Naive thymus-derived CD4-positive, alpha-beta T cell (primary cell): ENCODE measurements around the gene UGT1A5. TPM values are rescaled to one million over a fixed set of nuclear protein-coding genes. Genes with fewer than 3 reads are reported as not detected.

Experiments
- ATAC-seq: fragments of 150-1000 bp; cut with Tn5 transposase; 2 replicates; pipeline ENCODE4 v1.10.0; 2021; ENCODE audit warnings: mild to moderate bottlenecking, moderate library complexity
- CTCF ChIA-PET: fragments of 350-600 bp; sonication (Branson Sonifier 250); formaldehyde crosslinking; loops from one replicate; lab custom pipeline; 2021; ENCODE audit warnings: antibody characterized with exemption; lab: Charles Lee
- POLR2A ChIA-PET: fragments of 350-600 bp; sonication (Branson Sonifier 250); formaldehyde crosslinking; loops from one replicate; lab custom pipeline; 2021; ENCODE audit warnings: antibody characterized with exemption, inconsistent platforms; lab: Charles Lee
- DNase-seq, 9 donors: peaks; one replicate each; pipeline versions ENCODE4 v3.0.0 to v3.0.0-alpha.2; 2020 to 2022; ENCODE audit warnings: mixed read lengths in 1 of 9
- H3K27ac ChIP-seq: one replicate; pipeline ENCODE4 v1.7.0; 2013; ENCODE audit warnings: mild to moderate bottlenecking, low read depth, low read length, moderate library complexity
- H3K27me3 ChIP-seq, 2 donors: one replicate each; pipeline ENCODE4 v1.7.0; 2013; ENCODE audit warnings: low read length in 2 of 2, mild to moderate bottlenecking in 2 of 2, moderate library complexity in 2 of 2; ENCODE audit not compliant: control insufficient read depth in 2 of 2, insufficient read depth in 2 of 2
- H3K36me3 ChIP-seq, 3 experiments: 1 replicate in 2 of 3; 2 replicates in 1 of 3; pipeline ENCODE4 v1.7.0; 2013; ENCODE audit warnings: low read length in 3 of 3, mild to moderate bottlenecking in 3 of 3, moderate library complexity in 1 of 3; ENCODE audit not compliant: insufficient read depth in 3 of 3, control insufficient read depth in 2 of 3
- H3K4me1 ChIP-seq, 2 donors: one replicate each; pipeline ENCODE4 v1.7.0; 2013; ENCODE audit warnings: low read length in 2 of 2, mild to moderate bottlenecking in 2 of 2, moderate library complexity in 1 of 2; ENCODE audit not compliant: control insufficient read depth in 2 of 2, insufficient read depth in 2 of 2
- H3K4me3 ChIP-seq: 2 replicates; pipeline ENCODE4 v1.7.0; 2013; ENCODE audit warnings: mild to moderate bottlenecking, low read length
- H3K9me3 ChIP-seq, 3 experiments: 1 replicate in 2 of 3; 2 replicates in 1 of 3; pipeline ENCODE4 v1.7.0; 2013; ENCODE audit warnings: low read length in 3 of 3; ENCODE audit not compliant: control insufficient read depth in 2 of 3
- H3K27ac Mint-ChIP-seq, 9 donors: one replicate each; pipeline ENCODE4 v1.8.0; 2020 to 2022; ENCODE audit warnings: mixed read lengths in 9 of 9, mild to moderate bottlenecking in 8 of 9, moderate library complexity in 5 of 9, inconsistent platforms in 2 of 9
- H3K27me3 Mint-ChIP-seq, 5 donors: one replicate each; pipeline ENCODE4 v1.8.0; 2021 to 2022; ENCODE audit warnings: mixed read lengths in 5 of 5, mild to moderate bottlenecking in 1 of 5
- H3K36me3 Mint-ChIP-seq, 5 donors: one replicate each; pipeline ENCODE4 v1.8.0; 2020 to 2022; ENCODE audit warnings: mixed read lengths in 5 of 5, mild to moderate bottlenecking in 3 of 5, inconsistent platforms in 1 of 5
- H3K4me1 Mint-ChIP-seq, 7 donors: one replicate each; pipeline ENCODE4 v1.8.0; 2020 to 2022; ENCODE audit warnings: mixed read lengths in 7 of 7, mild to moderate bottlenecking in 3 of 7, inconsistent platforms in 1 of 7
- H3K4me3 Mint-ChIP-seq, 10 donors: one replicate each; pipeline ENCODE4 v1.8.0; 2020 to 2022; ENCODE audit warnings: mild to moderate bottlenecking in 10 of 10, mixed read lengths in 10 of 10, moderate library complexity in 6 of 10, inconsistent platforms in 2 of 10
- H3K9me3 Mint-ChIP-seq, 11 donors: one replicate each; pipeline ENCODE4 v1.8.0; 2020 to 2022; ENCODE audit warnings: mixed read lengths in 11 of 11, mild to moderate bottlenecking in 4 of 11, inconsistent platforms in 1 of 11, moderate library complexity in 1 of 11
- intact Hi-C, 2 donors: fragments of 100-400 bp; cut with micrococcal nuclease; formaldehyde crosslinking; loops; one replicate each; pipeline ENCODE4 v1.15.1; 2023
- polyA plus RNA-seq, 2 donors: library from polyadenylated mRNA; unstranded; fragments of 300-500 nt; fragmentation: Illumina TruSeq; gene quantifications; one replicate each; pipeline ENCODE4 v1.2.3, GENCODE V29; 2021
- total RNA-seq, 6 experiments: library from RNA in 5 of 6; stranded (reverse) in 5 of 6; gene quantifications; 1 replicate in 5 of 6; 2 replicates in 1 of 6; pipeline ENCODE4 v1.2.3 and lab custom pipeline; 2021 to 2026

Gene UGT1A5
- total and polyA plus RNA-seq, 7 experiments from 2014 or later = not detected

- ChIA-PET POLR2A (no interaction called here), CTCF (no interaction called here)
- H3K27me3 Mint-ChIP-seq = peaks cover under 1 to 23% (median 5%) of the 10 kb centered on the region in 5 donors
These were observed 103.6 kb downstream of the UGT1A5 start for GRCh38 chr2:233816334-233816733.

GRCh38 chr2:233816771-233817170, 104.1 kb downstream of the UGT1A5 start:
- no peak overlapping the region for H3K4me3 Mint-ChIP-seq
- no peak overlapping the region for H3K27ac Mint-ChIP-seq
- intact Hi-C loops = no loop called here
- H3K4me1 Mint-ChIP-seq = no peaks in the 10 kb centered on the region
- ATAC-seq (no peak), DNase-seq (no peak)
- Histone ChIP-seq H3K9me3 (no peaks in the 10 kb centered on the region), H3K36me3 (no peaks in the 10 kb centered on the region), H3K4me1 (no peaks in the 10 kb centered on the region), H3K4me3 (no peak overlapping the region), H3K27me3 (no peaks in the 10 kb centered on the region), H3K27ac (no peak overlapping the region)
- ChIA-PET POLR2A (no interaction called here), CTCF (no interaction called here)
- H3K27me3 Mint-ChIP-seq = peaks cover 0 to 23% (median 5%) of the 10 kb centered on the region in 5 donors
- peaks cover 0 to 1% (median 0%) of the 10 kb centered on the region in 11 donors for H3K9me3 Mint-ChIP-seq
- no peaks in the 10 kb centered on the region for H3K36me3 Mint-ChIP-seq

More at GRCh38 chr2:233816334-233816733, 103.6 kb downstream of the UGT1A5 start:
- no peaks in the 10 kb centered on the region for H3K36me3 Mint-ChIP-seq
- Histone ChIP-seq H3K4me3 (no peak overlapping the region), H3K36me3 (no peaks in the 10 kb centered on the region), H3K4me1 (no peaks in the 10 kb centered on the region), H3K9me3 (no peaks in the 10 kb centered on the region), H3K27me3 (no peaks in the 10 kb centered on the region), H3K27ac (no peak overlapping the region)
- peaks cover 0 to 1% (median 0%) of the 10 kb centered on the region in 11 donors for H3K9me3 Mint-ChIP-seq
- DNase-seq = no peak
- H3K4me3 Mint-ChIP-seq = no peak overlapping the region
- intact Hi-C loops = no loop called here
- ATAC-seq = no peak
- H3K27ac Mint-ChIP-seq = no peak overlapping the region
- H3K4me1 Mint-ChIP-seq = no peaks in the 10 kb centered on the region

- Mint-ChIP-seq H3K36me3 (no peaks in the 10 kb centered on the region), H3K4me1 (no peaks in the 10 kb centered on the region), H3K9me3 (peaks cover 0 to 1% (median 0%) of the 10 kb centered on the region in 11 donors), H3K27ac (no peak overlapping the region), H3K4me3 (no peak overlapping the region), H3K27me3 (peaks cover 0 to 23% (median 5%) of the 10 kb centered on the region in 5 donors)
- ChIA-PET CTCF (no interaction called here), POLR2A (no interaction called here)
- Histone ChIP-seq H3K27ac (no peak overlapping the region), H3K4me1 (no peaks in the 10 kb centered on the region), H3K36me3 (no peaks in the 10 kb centered on the region), H3K27me3 (no peaks in the 10 kb centered on the region), H3K9me3 (no peaks in the 10 kb centered on the region), H3K4me3 (no peak overlapping the region)
- intact Hi-C loops = no loop called here
- DNase-seq (no peak), ATAC-seq (no peak)
These were observed 104.7 kb downstream of the UGT1A5 start for GRCh38 chr2:233817361-233817911.

- no peak for DNase-seq
- Mint-ChIP-seq H3K27ac (no peak overlapping the region), H3K9me3 (peaks cover 0 to 1% (median 0%) of the 10 kb centered on the region in 11 donors), H3K27me3 (peaks cover 0 to 20% (median 5%) of the 10 kb centered on the region in 5 donors), H3K4me3 (no peak overlapping the region), H3K36me3 (no peaks in the 10 kb centered on the region), H3K4me1 (no peaks in the 10 kb centered on the region)
- ATAC-seq = no peak
- no peaks in the 10 kb centered on the region for H3K27me3 ChIP-seq
- H3K4me1 ChIP-seq = no peaks in the 10 kb centered on the region
- no peaks in the 10 kb centered on the region for H3K36me3 ChIP-seq
- ChIA-PET CTCF (no interaction called here), POLR2A (no interaction called here)
- H3K27ac ChIP-seq = no peak overlapping the region
- H3K9me3 ChIP-seq = no peaks in the 10 kb centered on the region
- intact Hi-C loops = no loop called here
- no peak overlapping the region for H3K4me3 ChIP-seq
These were observed 105.4 kb downstream of the UGT1A5 start for GRCh38 chr2:233817995-233818638.

- Histone ChIP-seq H3K27ac (no peak overlapping the region), H3K4me1 (no peaks in the 10 kb centered on the region), H3K4me3 (no peak overlapping the region), H3K9me3 (no peaks in the 10 kb centered on the region), H3K36me3 (no peaks in the 10 kb centered on the region), H3K27me3 (no peaks in the 10 kb centered on the region)
- H3K9me3 Mint-ChIP-seq = peaks cover 0 to 1% (median 0%) of the 10 kb centered on the region in 11 donors
- H3K27me3 Mint-ChIP-seq = peaks cover 0 to 20% (median 5%) of the 10 kb centered on the region in 5 donors
- no peak overlapping the region for H3K27ac Mint-ChIP-seq
- no peak overlapping the region for H3K4me3 Mint-ChIP-seq
- no peaks in the 10 kb centered on the region for H3K4me1 Mint-ChIP-seq
- no peaks in the 10 kb centered on the region for H3K36me3 Mint-ChIP-seq
- intact Hi-C loops = no loop called here
- CTCF ChIA-PET = no interaction called here
- peak in 1 of 9 donors; percentile 2 for DNase-seq
- no peak for ATAC-seq
- POLR2A ChIA-PET = no interaction called here
These were observed 106.2 kb downstream of the UGT1A5 start for GRCh38 chr2:233818639-233819621.

- CTCF ChIA-PET = no interaction called here
- H3K9me3 Mint-ChIP-seq = peaks cover 0 to 1% (median 0%) of the 10 kb centered on the region in 11 donors
- Histone ChIP-seq H3K4me3 (no peak overlapping the region), H3K36me3 (no peaks in the 10 kb centered on the region), H3K4me1 (no peaks in the 10 kb centered on the region), H3K9me3 (no peaks in the 10 kb centered on the region), H3K27me3 (no peaks in the 10 kb centered on the region), H3K27ac (no peak overlapping the region)
- H3K36me3 Mint-ChIP-seq = no peaks in the 10 kb centered on the region
- no peak overlapping the region for H3K4me3 Mint-ChIP-seq
- peaks cover 0 to 16% (median 5%) of the 10 kb centered on the region in 5 donors for H3K27me3 Mint-ChIP-seq
- ATAC-seq = no peak
- DNase-seq = no peak
- POLR2A ChIA-PET = no interaction called here
- intact Hi-C loops = no loop called here
- H3K27ac Mint-ChIP-seq = peak overlapping the region in 1 of 9 donors; percentile 72
- H3K4me1 Mint-ChIP-seq = no peaks in the 10 kb centered on the region
These were observed 107.4 kb downstream of the UGT1A5 start for GRCh38 chr2:233819884-233820773.
